H1 (cell line): ENCODE measurements around the gene MT1B. TPM values are rescaled to one million over a fixed set of nuclear protein-coding genes. Genes with fewer than 3 reads are reported as not detected.

Source experiments
- CTCF ChIA-PET: fragments of 300-600 bp; sonication (Branson Sonifier 250); formaldehyde crosslinking; loops from one replicate; lab custom pipeline; 2021; ENCODE audit not compliant: partially characterized antibody; lab: Charles Lee
- POLR2A ChIA-PET: fragments of 300-600 bp; sonication (Branson Sonifier 250); formaldehyde crosslinking; loops from one replicate; lab custom pipeline; 2021; ENCODE audit warnings: inconsistent platforms; ENCODE audit not compliant: partially characterized antibody; lab: Charles Lee
- DNase-seq, 2 experiments: peaks; one replicate each; pipeline versions ENCODE4 v3.0.0 to v3.0.0-alpha.2; 2010 to 2022; ENCODE audit warnings: low spot score in 2 of 2, low read depth in 1 of 2, mixed read lengths in 1 of 2
- FAIRE-seq: peaks from 2 replicates; lab custom pipeline; 2011; peaks lifted over from hg19 to GRCh38; lab: Jason Lieb, UNC
- H2AFZ ChIP-seq: 2 replicates; pipeline ENCODE4 v1.8.1; 2012; ENCODE audit warnings: low read length, inconsistent platforms
- H2AK5ac ChIP-seq: 2 replicates; pipeline ENCODE4 v1.6.1; 2013; ENCODE audit warnings: low read depth, low read length
- H2BK120ac ChIP-seq: replicated peaks from 2 replicates; pipeline ENCODE3; 2013; ENCODE audit warnings: low read depth, low read length, inconsistent platforms
- H2BK12ac ChIP-seq: 2 replicates; pipeline ENCODE4 v1.6.1; 2013; ENCODE audit warnings: low read depth, low read length
- H2BK15ac ChIP-seq: 2 replicates; pipeline ENCODE4 v1.6.1; 2013; ENCODE audit warnings: low read length
- H2BK20ac ChIP-seq: 2 replicates; pipeline ENCODE4 v1.6.1; 2013; ENCODE audit warnings: low read length
- H2BK5ac ChIP-seq: 2 replicates; pipeline ENCODE4 v1.6.1; 2013; ENCODE audit warnings: low read depth, low read length
- H3K14ac ChIP-seq: 2 replicates; pipeline ENCODE4 v1.6.1; 2013; ENCODE audit warnings: inconsistent platforms; ENCODE audit not compliant: insufficient read length
- H3K18ac ChIP-seq: 2 replicates; pipeline ENCODE4 v1.6.1; 2013; ENCODE audit warnings: low read length; ENCODE audit errors: extremely low read depth
- H3K23ac ChIP-seq: 2 replicates; pipeline ENCODE4 v1.6.1; 2013; ENCODE audit warnings: inconsistent platforms; ENCODE audit not compliant: insufficient read length
- H3K23me2 ChIP-seq: 2 replicates; pipeline ENCODE4 v1.6.1; 2013; ENCODE audit warnings: low read depth, low read length
- H3K27ac ChIP-seq: 2 replicates; pipeline ENCODE4 v1.6.1; 2011; ENCODE audit warnings: low read depth, low read length, inconsistent platforms
- H3K27me3 ChIP-seq, 4 experiments: replicated peaks in 1 of 4; 1 replicate in 1 of 4; 2 replicates in 3 of 4; pipeline versions ENCODE4 v1.6.1 to v1.8.1; 2011 to 2013; ENCODE audit warnings: low read length in 3 of 4, mild to moderate bottlenecking in 3 of 4, inconsistent platforms in 2 of 4, mixed read lengths in 2 of 4, moderate library complexity in 1 of 4; ENCODE audit not compliant: control insufficient read depth in 3 of 4, insufficient read depth in 3 of 4; ENCODE audit errors: extremely low read depth in 1 of 4
- H3K36me3 ChIP-seq, 4 experiments: 2 replicates each; pipeline versions ENCODE4 v1.6.1 to v1.8.1; 2011 to 2013; ENCODE audit warnings: mild to moderate bottlenecking in 4 of 4, low read length in 3 of 4, moderate library complexity in 2 of 4, control low read depth in 1 of 4, inconsistent platforms in 1 of 4; ENCODE audit not compliant: insufficient read depth in 4 of 4, control insufficient read depth in 2 of 4
- H3K4ac ChIP-seq: replicated peaks from 2 replicates; pipeline ENCODE3; 2013; ENCODE audit warnings: low read length, low read depth, mixed read lengths, inconsistent platforms; ENCODE audit not compliant: insufficient read length
- H3K4me1 ChIP-seq, 4 experiments: replicated peaks in 1 of 4; 1 replicate in 1 of 4; 2 replicates in 3 of 4; pipeline versions ENCODE4 v1.6.1 to v1.8.1; 2011 to 2013; ENCODE audit warnings: low read length in 3 of 4, inconsistent platforms in 2 of 4, mixed read lengths in 1 of 4; ENCODE audit not compliant: insufficient read depth in 4 of 4, control insufficient read depth in 3 of 4
- H3K4me2 ChIP-seq, 2 experiments: 2 replicates each; pipeline versions ENCODE4 v1.6.1 to v1.8.1; 2011 to 2013; ENCODE audit warnings: low read depth in 2 of 2, low read length in 2 of 2, control low read depth in 1 of 2, inconsistent platforms in 1 of 2, mild to moderate bottlenecking in 1 of 2; ENCODE audit not compliant: insufficient read depth in 1 of 2
- H3K4me3 ChIP-seq, 4 experiments: fragments of 200-600, 300-600 bp in 1 of 4; sonication (generic), shearing (Covaris generic), sonication (Bioruptor Twin) in 1 of 4; 2 replicates each; pipeline versions ENCODE4 v1.5.1 to v1.8.1; 2011 to 2016; ENCODE audit warnings: low read length in 4 of 4, low read depth in 3 of 4, control low read depth in 2 of 4, inconsistent platforms in 2 of 4, mild to moderate bottlenecking in 2 of 4, mixed read lengths in 1 of 4, moderate library complexity in 1 of 4; ENCODE audit not compliant: insufficient read depth in 2 of 4; ENCODE audit errors: extremely low read depth in 1 of 4
- H3K56ac ChIP-seq: replicated peaks from 2 replicates; pipeline ENCODE3; 2013; ENCODE audit warnings: low read depth, mild to moderate bottlenecking, mixed read lengths, low read length, inconsistent platforms; ENCODE audit not compliant: insufficient read length
- H3K79me1 ChIP-seq: 2 replicates; pipeline ENCODE4 v1.6.1; 2013; ENCODE audit warnings: low read depth, low read length, control low read depth
- H3K79me2 ChIP-seq, 2 experiments: 2 replicates each; pipeline versions ENCODE4 v1.6.1 to v1.8.1; 2012 to 2013; ENCODE audit warnings: low read length in 2 of 2, mild to moderate bottlenecking in 2 of 2, inconsistent platforms in 1 of 2; ENCODE audit not compliant: insufficient read depth in 2 of 2, control insufficient read depth in 1 of 2
- H3K9ac ChIP-seq, 4 experiments: replicated peaks in 1 of 4; 1 replicate in 1 of 4; 2 replicates in 3 of 4; pipeline versions ENCODE4 v1.6.1 to v1.8.1; 2011 to 2013; ENCODE audit warnings: low read depth in 3 of 4, low read length in 3 of 4, control low read depth in 2 of 4, mild to moderate bottlenecking in 2 of 4, moderate library complexity in 2 of 4, inconsistent platforms in 1 of 4; ENCODE audit errors: extremely low read depth in 1 of 4
- H3K9me3 ChIP-seq, 2 experiments: 2 replicates each; pipeline versions ENCODE4 v1.6.1 to v1.8.1; 2012 to 2013; ENCODE audit warnings: mild to moderate bottlenecking in 2 of 2, moderate library complexity in 2 of 2, control low read depth in 1 of 2, inconsistent platforms in 1 of 2, low read depth in 1 of 2, low read length in 1 of 2, mixed read lengths in 1 of 2; ENCODE audit not compliant: insufficient read depth in 2 of 2
- H4K20me1 ChIP-seq, 2 experiments: replicated peaks in 1 of 2; 2 replicates each; pipeline versions ENCODE3 to v1.8.1; 2011 to 2013; ENCODE audit warnings: inconsistent platforms in 2 of 2, low read length in 2 of 2, mild to moderate bottlenecking in 1 of 2; ENCODE audit not compliant: insufficient read depth in 2 of 2, control insufficient read depth in 1 of 2
- H4K5ac ChIP-seq: 2 replicates; pipeline ENCODE4 v1.6.1; 2013; ENCODE audit warnings: low read length, low read depth, mixed read lengths, inconsistent platforms; ENCODE audit not compliant: insufficient read length
- H4K8ac ChIP-seq: 2 replicates; pipeline ENCODE4 v1.8.0; 2013; ENCODE audit warnings: mild to moderate bottlenecking, moderate library complexity, low read length, inconsistent platforms; ENCODE audit not compliant: insufficient read depth; ENCODE audit errors: extremely low read depth
- H4K91ac ChIP-seq: replicated peaks from 2 replicates; pipeline ENCODE3; 2013; ENCODE audit warnings: low read length, mixed read lengths, inconsistent platforms; ENCODE audit not compliant: insufficient read length
- BACH1 ChIP-seq: IDR thresholded peaks from 2 replicates; pipeline ENCODE4 v1.6.1; 2012; ENCODE audit warnings: low read length, improper control_type of control experiment
- BCL11A ChIP-seq, 2 experiments: IDR thresholded peaks; one replicate each; pipeline ENCODE4 v1.6.1; 2011; ENCODE audit warnings: low read depth in 2 of 2, low read length in 2 of 2, mild to moderate bottlenecking in 2 of 2
- CHD2 ChIP-seq: IDR thresholded peaks from 2 replicates; pipeline ENCODE4 v1.6.1; 2012; ENCODE audit warnings: low read length, improper control_type of control experiment
- E2F6 ChIP-seq: IDR thresholded peaks from 2 replicates; pipeline ENCODE4 v1.6.1; 2012; ENCODE audit warnings: inconsistent platforms
- EZH2 ChIP-seq: fragments of 200-600 bp; sonication (generic); IDR thresholded peaks from 2 replicates; pipeline ENCODE4 v1.7.1; 2012; ENCODE audit warnings: low read depth, mild to moderate bottlenecking, moderate library complexity, low read length, inconsistent platforms; ENCODE audit not compliant: severe bottlenecking
- FOSL1 ChIP-seq: IDR thresholded peaks from 2 replicates; pipeline ENCODE4 v1.6.1; 2011; ENCODE audit warnings: mild to moderate bottlenecking, low read depth, low read length, moderate library complexity; ENCODE audit not compliant: insufficient read depth
- KDM1A ChIP-seq: fragments of 200-600, 300-600 bp; sonication (generic); IDR thresholded peaks from 2 replicates; pipeline ENCODE4 v1.7.1; 2016; ENCODE audit warnings: mild to moderate bottlenecking, low read length, borderline replicate concordance
- SAP30 ChIP-seq: fragments of 300-600 bp; sonication (generic); IDR thresholded peaks from 2 replicates; pipeline ENCODE4 v1.7.1; 2012; ENCODE audit warnings: low read length, moderate library complexity, mild to moderate bottlenecking, inconsistent platforms; ENCODE audit not compliant: insufficient read depth, insufficient replicate concordance
- SIRT6 ChIP-seq: IDR thresholded peaks from one replicate; pipeline ENCODE4 v1.7.1; 2012; ENCODE audit warnings: low read length, inconsistent platforms
- SUZ12 ChIP-seq: fragments of 200-600 bp; sonication (generic); IDR thresholded peaks from 2 replicates; pipeline ENCODE4 v1.6.1; 2012; ENCODE audit warnings: mild to moderate bottlenecking, inconsistent platforms, low read length, moderate library complexity, mixed read lengths
- WGBS, 2 experiments: shearing (Covaris generic) in 1 of 2; methylation state at CpG; one replicate each; pipeline versions ENCODE4 v1.1.6 to v1.1.7; 2013 to 2015; ENCODE audit warnings: low lambda C conversion rate in 2 of 2, mixed read lengths in 2 of 2, inconsistent platforms in 1 of 2, low coverage in 1 of 2, missing lambda C conversion rate in 1 of 2; ENCODE audit not compliant: insufficient replicate concordance in 2 of 2, insufficient coverage in 1 of 2, insufficient read length in 1 of 2; ENCODE audit errors: extremely low coverage in 1 of 2, missing lambda C conversion rate in 1 of 2; 5-methylcytosine and 5-hydroxymethylcytosine counted together
- polyA plus RNA-seq, 7 experiments: library from polyadenylated mRNA; depleted of rRNA in 3 of 7; stranded (reverse) in 5 of 7; unstranded in 2 of 7; fragments of >200 nt in 5 of 7; fragments of 200-250 nt in 2 of 7; gene quantifications; 1 replicate in 5 of 7; 2 replicates in 1 of 7; 4 replicates in 1 of 7; pipeline versions ENCODE4 v1.2.1 to v1.2.3, GENCODE V29; 2011 to 2013; ENCODE audit warnings: missing spikeins in 2 of 7, mixed read lengths in 2 of 7
- total RNA-seq: library from RNA; stranded (reverse); fragmentation: NEBNext Ultra II Directional; extraction: Animal tissue kit (Norgen Biotek cat#: 25700); gene quantifications from 2 replicates; pipeline ENCODE4 v1.2.1, GENCODE V29; 2021

MT1B gene
- total and polyA plus RNA-seq, 2 of the 8 experiments (the other 6 are each of a cell fraction or from before 2014, with no cell fraction given) = not detected

GRCh38 chr16:56608043-56608875 lies 43.4 kb upstream of the MT1B start, which contains the start of gene MT2A:
Gene MT2A (plus strand): TSS chr16:56608584. CDS start chr16:56608656, 72 bp downstream.
- no peak within 1 kb of the TSS for H4K5ac ChIP-seq
- H3K4me1 ChIP-seq = peaks cover 7 to 21% (median 10%) of the 10 kb centered on the region in 4 experiments
- H3K9me3 ChIP-seq = no peaks in the 10 kb centered on the region
- H3K14ac ChIP-seq = no peak within 1 kb of the TSS
- H3K4ac ChIP-seq = no peak within 1 kb of the TSS
- peak in 1 of 2 experiments; percentile 74 for DNase-seq
- H2BK120ac ChIP-seq = no peak within 1 kb of the TSS
- H2BK20ac ChIP-seq = peak within 1 kb of the TSS; percentile 66; the same call in 1 of the 2 replicates
- H3K23me2 ChIP-seq = peaks cover 11% of the 10 kb centered on the region; the same call in 1 of the 2 replicates
- H3K36me3 ChIP-seq = no peaks in the 10 kb centered on the region
- peaks cover 27 to 64% (median 52%) of the 10 kb centered on the region in 4 experiments for H3K27me3 ChIP-seq
- no peak within 1 kb of the TSS for H3K56ac ChIP-seq
- H3K4me2 ChIP-seq = peak within 1 kb of the TSS; percentile 70 to 77
- peaks cover 0 to 2% of the 10 kb centered on the region in 2 experiments for H4K20me1 ChIP-seq
- H3K4me3 ChIP-seq = peak within 1 kb of the TSS; percentile 35 to 62 (median 47)
- H4K91ac ChIP-seq = no peak within 1 kb of the TSS
- H2AFZ ChIP-seq = peak within 1 kb of the TSS; percentile 43; the same call in 1 of the 2 replicates
- WGBS, 2 experiments = 11% methylated on average over 34 of the region's 62 CpGs; no CpG with 5 or more reads in 1 of the 2 experiments
- H3K79me2 ChIP-seq = no peaks in the 10 kb centered on the region
- H2BK12ac ChIP-seq = peak within 1 kb of the TSS; percentile 95
- H3K79me1 ChIP-seq = no peaks in the 10 kb centered on the region
- no peak within 1 kb of the TSS for H3K23ac ChIP-seq
- H4K8ac ChIP-seq = peak within 1 kb of the TSS; percentile 28; the same call in 1 of the 2 replicates
- no peak within 1 kb of the TSS for H2BK5ac ChIP-seq
- ChIA-PET CTCF (interaction anchor here (1.3 to 9.2 kb wide), 4 partner anchors 9 to 94 kb away, joined by 4 to 85 read pairs (median 4); no protein-coding TSS in a partner anchor), POLR2A (interaction anchor here (0.6 to 8.0 kb wide), 12 partner anchors 9 to 93 kb away, joined by 3 to 66 read pairs (median 3); partner anchors contain the start of genes BBS2, MT1E and MT1H)
- H3K27ac ChIP-seq = no peak within 1 kb of the TSS
- no peak within 1 kb of the TSS; a peak in 1 of 7 replicates for H3K9ac ChIP-seq
- H3K18ac ChIP-seq = 0 out of 2 replicates have a peak within 1 kb of the TSS, but pooled peaks have one; percentile 66
- peak within 1 kb of the TSS; percentile 97 for H2AK5ac ChIP-seq
- FAIRE-seq = no peak
- H2BK15ac ChIP-seq = peak within 1 kb of the TSS; percentile 93; the same call in 1 of the 2 replicates
- TF ChIP-seq FOSL1 = no peak
- TF ChIP-seq BCL11A (IDR thresholded peaks at IDR 0.05; ENCODE audit: low read depth in 2 of 2, low read length in 2 of 2) = no peak
- TF ChIP-seq SIRT6 = no peak
- no peak for TF ChIP-seq CHD2
- 0 out of 2 replicates have a peak, but pooled peaks have one; percentile 3 for TF ChIP-seq BACH1
- TF ChIP-seq SUZ12 = peak; percentile 4; the same call in 1 of the 2 replicates
- no peak for TF ChIP-seq SAP30
- 0 out of 2 replicates have a peak, but pooled peaks have one; percentile 61 for TF ChIP-seq E2F6
- peak; percentile 86; the same call in 1 of the 2 replicates for TF ChIP-seq KDM1A
- TF ChIP-seq EZH2 = no peak
